Measurements from ENCODE around the gene FNIP1.

The FNIP1 gene

DNA sequence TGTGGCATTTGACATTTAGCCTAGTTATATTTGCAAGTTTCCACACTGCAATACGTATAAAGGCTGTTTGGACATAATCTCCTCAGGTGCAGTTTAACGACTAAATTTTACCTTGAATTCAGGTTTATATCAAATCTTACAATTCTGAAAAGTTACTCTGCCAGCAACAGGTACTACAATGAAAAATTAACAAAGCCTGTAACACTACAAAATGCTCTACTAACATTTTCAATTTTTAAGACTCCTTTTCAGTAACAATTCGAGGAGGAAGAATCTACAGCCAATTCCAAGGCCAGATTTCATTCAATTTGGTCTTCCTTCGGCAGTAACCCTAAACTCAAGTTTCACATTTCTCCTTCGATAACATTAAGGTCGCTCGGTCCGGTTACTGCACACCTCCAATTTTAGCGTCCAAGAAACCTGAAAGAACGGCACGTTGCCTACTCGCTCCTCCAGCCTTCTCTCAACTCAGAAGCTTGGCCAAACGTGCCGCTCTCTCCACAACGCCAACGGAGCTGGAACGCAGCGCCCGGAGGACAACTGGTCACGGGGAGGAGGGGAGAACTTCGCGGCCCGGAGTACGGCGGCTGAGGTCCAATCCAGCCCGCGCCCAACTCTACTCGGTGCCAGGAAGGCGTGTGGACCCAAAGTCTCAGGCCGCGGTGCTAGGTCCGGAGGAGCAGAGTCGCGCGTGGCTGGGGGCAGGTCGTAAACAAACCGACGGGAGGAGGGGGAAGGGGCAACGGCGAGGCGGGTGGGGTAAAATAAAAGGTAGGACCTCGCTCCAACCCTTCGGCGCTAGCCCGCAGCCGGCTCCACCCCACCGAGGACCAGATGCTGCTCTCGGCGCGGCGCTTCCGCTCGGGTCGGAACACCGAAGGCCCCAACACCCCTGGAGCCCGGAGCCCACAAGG lies 681 bp downstream of the FNIP1 start:
- peak overlapping the region; percentile 88 for H3K4me3 ChIP-seq (ENCODE audit: control insufficient read depth, low read depth, low read length)
- TF ChIP-seq, protein P1, sequence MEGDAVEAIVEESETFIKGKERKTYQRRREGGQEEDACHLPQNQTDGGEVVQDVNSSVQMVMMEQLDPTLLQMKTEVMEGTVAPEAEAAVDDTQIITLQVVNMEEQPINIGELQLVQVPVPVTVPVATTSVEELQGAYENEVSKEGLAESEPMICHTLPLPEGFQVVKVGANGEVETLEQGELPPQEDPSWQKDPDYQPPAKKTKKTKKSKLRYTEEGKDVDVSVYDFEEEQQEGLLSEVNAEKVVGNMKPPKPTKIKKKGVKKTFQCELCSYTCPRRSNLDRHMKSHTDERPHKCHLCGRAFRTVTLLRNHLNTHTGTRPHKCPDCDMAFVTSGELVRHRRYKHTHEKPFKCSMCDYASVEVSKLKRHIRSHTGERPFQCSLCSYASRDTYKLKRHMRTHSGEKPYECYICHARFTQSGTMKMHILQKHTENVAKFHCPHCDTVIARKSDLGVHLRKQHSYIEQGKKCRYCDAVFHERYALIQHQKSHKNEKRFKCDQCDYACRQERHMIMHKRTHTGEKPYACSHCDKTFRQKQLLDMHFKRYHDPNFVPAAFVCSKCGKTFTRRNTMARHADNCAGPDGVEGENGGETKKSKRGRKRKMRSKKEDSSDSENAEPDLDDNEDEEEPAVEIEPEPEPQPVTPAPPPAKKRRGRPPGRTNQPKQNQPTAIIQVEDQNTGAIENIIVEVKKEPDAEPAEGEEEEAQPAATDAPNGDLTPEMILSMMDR (IDR thresholded peaks at IDR 0.05; ENCODE audit: control insufficient read depth, insufficient read depth, low read depth, low read length, missing control alignments), result no peak
- DNase-seq (ENCODE audit: low read depth), result no peak

DNA sequence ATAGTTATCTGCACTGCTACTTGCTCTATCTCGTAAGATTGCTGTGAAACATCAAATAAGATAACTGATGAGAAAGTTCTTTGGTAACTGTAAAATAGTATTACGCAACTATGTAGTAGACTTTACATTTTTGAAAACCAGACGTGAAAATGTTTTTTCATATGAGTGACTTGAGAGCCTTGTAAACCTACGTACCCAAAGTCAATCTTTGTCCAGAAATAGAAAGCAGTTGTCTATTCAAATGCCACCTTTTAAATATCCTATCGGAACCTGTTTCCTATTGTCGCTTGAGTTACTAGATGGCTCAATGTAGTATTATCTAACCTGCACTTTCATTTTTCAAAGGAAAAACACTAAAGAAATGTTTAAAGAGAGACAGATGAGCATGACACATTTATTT lies 1.6 kb downstream of the FNIP1 start:
- H3K4me3 ChIP-seq (ENCODE audit: control insufficient read depth, low read depth, low read length), result peak overlapping the region; percentile 88
- DNase-seq (ENCODE audit: low read depth), result no peak
- TF ChIP-seq, protein P1 (IDR thresholded peaks at IDR 0.05; ENCODE audit: control insufficient read depth, insufficient read depth, low read depth, low read length, missing control alignments), result no peak

DNA sequence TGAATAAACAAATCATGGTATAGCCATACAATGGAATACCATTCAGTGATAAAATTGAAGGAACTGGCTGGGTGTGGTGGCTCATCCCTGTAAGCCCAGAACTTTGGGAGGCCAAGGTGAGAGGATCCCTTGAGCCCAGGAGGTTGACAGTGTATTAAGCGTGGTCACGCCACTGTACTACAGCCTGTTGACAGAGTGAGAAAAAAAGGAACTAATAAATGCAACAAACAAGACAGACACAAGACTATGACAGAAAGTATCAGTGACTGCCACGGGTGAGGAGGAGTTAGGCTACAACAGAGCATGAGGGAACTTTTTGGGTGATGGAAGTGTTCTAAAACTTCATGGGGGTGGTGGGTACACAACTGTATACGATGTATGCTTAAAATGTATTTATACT lies 2.2 kb downstream of the FNIP1 start:
- no peak overlapping the region; the same call in 1 of the 2 replicates for H3K4me3 ChIP-seq (ENCODE audit: control insufficient read depth, low read depth, low read length)
- TF ChIP-seq, protein P1 (IDR thresholded peaks at IDR 0.05; ENCODE audit: control insufficient read depth, insufficient read depth, low read depth, low read length, missing control alignments), result no peak
- no peak for DNase-seq (ENCODE audit: low read depth)

DNA sequence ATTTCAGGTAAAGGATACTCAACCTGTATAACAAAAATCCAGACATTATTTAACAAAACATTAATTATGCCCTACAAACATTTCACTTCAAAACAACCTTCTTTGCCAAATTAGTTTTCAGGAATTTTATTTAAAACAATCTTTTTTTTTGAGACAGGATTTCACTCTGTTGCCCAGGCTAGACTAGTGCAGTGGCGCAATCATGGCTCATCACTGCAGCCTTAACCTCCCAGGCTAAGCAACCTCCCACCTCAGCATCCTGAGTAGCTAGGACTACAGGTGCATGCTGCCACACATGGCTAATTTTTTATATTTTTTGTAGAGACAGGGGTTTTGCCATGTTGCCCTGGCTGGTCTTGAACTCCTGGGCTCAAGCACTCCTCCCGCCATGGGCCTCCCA lies 3.9 kb downstream of the FNIP1 start:
- TF ChIP-seq, protein P1 (IDR thresholded peaks at IDR 0.05; ENCODE audit: control insufficient read depth, insufficient read depth, low read depth, low read length, missing control alignments), result no peak
- no peak overlapping the region for H3K4me3 ChIP-seq (ENCODE audit: control insufficient read depth, low read depth, low read length)
- no peak for DNase-seq (ENCODE audit: low read depth)

DNA sequence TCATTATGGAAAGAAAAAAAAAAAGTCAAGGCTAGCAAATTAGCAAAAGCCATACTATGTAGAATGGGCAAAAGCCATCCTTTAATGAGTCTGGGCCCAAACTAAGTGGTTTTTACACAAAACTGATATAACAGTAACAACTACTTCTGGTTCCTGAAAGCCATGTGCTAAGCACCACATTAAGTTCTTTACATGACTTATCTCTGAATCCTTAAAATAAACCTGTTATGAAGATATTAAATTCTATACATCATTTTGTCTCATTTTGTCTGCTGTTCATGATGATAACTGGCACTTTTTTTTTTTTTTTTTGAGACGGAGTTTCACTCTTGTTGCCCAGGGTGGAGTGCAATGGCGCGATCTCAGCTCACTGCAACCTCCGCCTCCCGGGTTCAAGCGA lies 5.0 kb downstream of the FNIP1 start:
- TF ChIP-seq, protein P1 (IDR thresholded peaks at IDR 0.05; ENCODE audit: control insufficient read depth, insufficient read depth, low read depth, low read length, missing control alignments), result no peak
- no peak for DNase-seq (ENCODE audit: low read depth)
- no peak overlapping the region for H3K4me3 ChIP-seq (ENCODE audit: control insufficient read depth, low read depth, low read length)

DNA sequence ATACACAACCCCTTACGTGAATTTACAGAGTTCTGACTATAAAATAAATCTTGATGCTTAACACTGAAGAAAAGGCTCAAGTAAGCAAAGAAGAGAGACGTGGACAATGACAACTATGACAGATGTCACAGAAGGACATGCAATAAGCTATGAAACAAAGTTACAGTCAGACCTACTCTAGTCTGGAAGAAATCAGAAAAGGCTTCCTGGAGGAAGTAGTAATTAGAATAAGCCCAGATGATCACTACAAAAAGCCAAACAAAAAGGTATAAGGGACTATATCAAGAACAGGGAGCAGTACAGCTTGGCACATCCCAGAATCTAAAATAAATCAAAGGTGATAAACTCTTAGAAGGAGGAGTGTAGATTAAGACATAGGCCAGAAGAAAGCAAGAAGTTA lies 6.3 kb downstream of the FNIP1 start:
- TF ChIP-seq, protein P1 (IDR thresholded peaks at IDR 0.05; ENCODE audit: control insufficient read depth, insufficient read depth, low read depth, low read length, missing control alignments), result no peak
- no peak for DNase-seq (ENCODE audit: low read depth)

More for the DNA sequence above, 6.3 kb downstream of the FNIP1 start:
- H3K4me3 ChIP-seq (ENCODE audit: control insufficient read depth, low read depth, low read length), result no peak overlapping the region

All from AG09309 (cell line).